ENCODE results near the gene APLF. TPM values are rescaled to one million over a fixed set of nuclear protein-coding genes. Genes with fewer than 3 reads are reported as not detected.
A peak's percentile ranks its signal among the peaks of the same experiment; 100 is the strongest.

APLF gene
- total and polyA plus RNA-seq, 10 of the 15 experiments (the other 5 are each of a cell fraction or from before 2014, with no cell fraction given): 0.66 to 2.8 (median 1.8) TPM

DNA sequence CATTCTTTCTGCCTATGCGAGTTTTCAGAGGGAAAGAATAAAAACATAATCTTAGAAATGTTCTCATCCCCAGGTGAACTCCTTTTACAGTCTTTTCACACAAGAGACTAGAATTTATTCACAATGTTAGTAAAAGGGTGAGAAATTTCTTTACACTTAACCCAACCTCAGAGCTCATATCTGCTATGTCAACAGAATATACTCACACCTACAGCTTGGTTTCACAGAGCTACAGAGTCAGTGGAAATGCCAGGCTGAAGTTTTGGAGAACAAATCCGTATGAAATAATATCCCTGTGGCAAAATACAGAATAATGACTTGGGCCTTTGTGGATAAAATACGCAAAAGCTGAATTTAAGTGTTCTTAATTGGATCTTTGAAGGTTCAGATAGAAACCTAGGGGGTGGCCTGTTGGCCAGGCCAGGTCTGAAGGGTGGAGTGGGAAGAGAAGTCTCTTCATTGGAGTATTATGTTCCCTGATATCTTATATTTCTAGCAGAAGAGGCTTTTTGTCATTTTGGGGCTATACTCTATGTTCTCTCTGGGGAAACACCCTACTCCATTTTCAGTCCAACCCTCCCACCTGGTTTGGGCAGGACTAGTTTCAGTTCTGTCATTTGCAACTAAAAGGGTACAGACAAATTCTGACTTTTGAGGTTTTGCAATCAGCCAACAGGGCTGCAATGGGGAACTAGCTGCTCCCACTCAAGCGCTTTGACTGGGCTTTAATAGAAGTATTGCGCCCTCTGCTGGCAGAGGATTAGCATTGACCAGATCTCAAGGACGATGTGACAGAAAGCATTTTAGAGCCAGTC is 26.0 kb upstream of the APLF start (continued):
- TF ChIP-seq MTA3 (IDR thresholded peaks at IDR 0.05; ENCODE audit: borderline replicate concordance, low read length) (peak; percentile 86; the same call in 1 of the 2 replicates), ASH2L (IDR thresholded peaks at IDR 0.05; ENCODE audit: borderline replicate concordance, low read depth) (no peak), RBBP5 (conservative IDR thresholded peaks at IDR 0.05) (no peak), ZNF274 (IDR thresholded peaks at IDR 0.05; ENCODE audit: insufficient read depth, insufficient read length) (no peak), YY1 (IDR thresholded peaks at IDR 0.05; ENCODE audit: low read depth, low read length) (peak; percentile 89), RELA (IDR thresholded peaks at IDR 0.05; ENCODE audit: borderline replicate concordance, partially characterized antibody) (peak; percentile 89), HDGF (IDR thresholded peaks at IDR 0.05) (0 out of 2 replicates have a peak, but pooled peaks have one; percentile 36), BRCA1 (IDR thresholded peaks at IDR 0.05; ENCODE audit: low read depth, low read length) (no peak), TCF12 (IDR thresholded peaks at IDR 0.05; ENCODE audit: low read depth, low read length) (peak; percentile 86), KAT2A (conservative IDR thresholded peaks at IDR 0.05; ENCODE audit: control insufficient read depth, low read depth, low read length) (no peak), SIN3A (IDR thresholded peaks at IDR 0.05; ENCODE audit: low read depth, low read length) (0 out of 2 replicates have a peak, but pooled peaks have one; percentile 54), CEBPB (IDR thresholded peaks at IDR 0.05; ENCODE audit: borderline replicate concordance in 1 of 2, low read depth in 2 of 2, low read length in 2 of 2) (peak in 1 of 2 experiments; percentile 73; a peak in 2 of 4 replicates), NBN (IDR thresholded peaks at IDR 0.05) (peak; percentile 93), FOXK2 (IDR thresholded peaks at IDR 0.05) (no peak), POU2F2 (IDR thresholded peaks at IDR 0.05; ENCODE audit: borderline replicate concordance, low read depth, low read length) (peak; percentile 88; the same call in 2 of the 3 replicates)
- TF ChIP-seq, protein P1, sequence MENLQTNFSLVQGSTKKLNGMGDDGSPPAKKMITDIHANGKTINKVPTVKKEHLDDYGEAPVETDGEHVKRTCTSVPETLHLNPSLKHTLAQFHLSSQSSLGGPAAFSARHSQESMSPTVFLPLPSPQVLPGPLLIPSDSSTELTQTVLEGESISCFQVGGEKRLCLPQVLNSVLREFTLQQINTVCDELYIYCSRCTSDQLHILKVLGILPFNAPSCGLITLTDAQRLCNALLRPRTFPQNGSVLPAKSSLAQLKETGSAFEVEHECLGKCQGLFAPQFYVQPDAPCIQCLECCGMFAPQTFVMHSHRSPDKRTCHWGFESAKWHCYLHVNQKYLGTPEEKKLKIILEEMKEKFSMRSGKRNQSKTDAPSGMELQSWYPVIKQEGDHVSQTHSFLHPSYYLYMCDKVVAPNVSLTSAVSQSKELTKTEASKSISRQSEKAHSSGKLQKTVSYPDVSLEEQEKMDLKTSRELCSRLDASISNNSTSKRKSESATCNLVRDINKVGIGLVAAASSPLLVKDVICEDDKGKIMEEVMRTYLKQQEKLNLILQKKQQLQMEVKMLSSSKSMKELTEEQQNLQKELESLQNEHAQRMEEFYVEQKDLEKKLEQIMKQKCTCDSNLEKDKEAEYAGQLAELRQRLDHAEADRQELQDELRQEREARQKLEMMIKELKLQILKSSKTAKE (IDR thresholded peaks at IDR 0.05; ENCODE audit: low read depth, poor library complexity, severe bottlenecking): peak; percentile 97
- TF ChIP-seq, protein P2, sequence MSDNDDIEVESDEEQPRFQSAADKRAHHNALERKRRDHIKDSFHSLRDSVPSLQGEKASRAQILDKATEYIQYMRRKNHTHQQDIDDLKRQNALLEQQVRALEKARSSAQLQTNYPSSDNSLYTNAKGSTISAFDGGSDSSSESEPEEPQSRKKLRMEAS (IDR thresholded peaks at IDR 0.05; ENCODE audit: low read depth, low read length): no peak
- TF ChIP-seq, protein P3, sequence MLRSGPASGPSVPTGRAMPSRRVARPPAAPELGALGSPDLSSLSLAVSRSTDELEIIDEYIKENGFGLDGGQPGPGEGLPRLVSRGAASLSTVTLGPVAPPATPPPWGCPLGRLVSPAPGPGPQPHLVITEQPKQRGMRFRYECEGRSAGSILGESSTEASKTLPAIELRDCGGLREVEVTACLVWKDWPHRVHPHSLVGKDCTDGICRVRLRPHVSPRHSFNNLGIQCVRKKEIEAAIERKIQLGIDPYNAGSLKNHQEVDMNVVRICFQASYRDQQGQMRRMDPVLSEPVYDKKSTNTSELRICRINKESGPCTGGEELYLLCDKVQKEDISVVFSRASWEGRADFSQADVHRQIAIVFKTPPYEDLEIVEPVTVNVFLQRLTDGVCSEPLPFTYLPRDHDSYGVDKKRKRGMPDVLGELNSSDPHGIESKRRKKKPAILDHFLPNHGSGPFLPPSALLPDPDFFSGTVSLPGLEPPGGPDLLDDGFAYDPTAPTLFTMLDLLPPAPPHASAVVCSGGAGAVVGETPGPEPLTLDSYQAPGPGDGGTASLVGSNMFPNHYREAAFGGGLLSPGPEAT (IDR thresholded peaks at IDR 0.05; ENCODE audit: low read depth): peak; percentile 91
- TF ChIP-seq, protein P4, sequence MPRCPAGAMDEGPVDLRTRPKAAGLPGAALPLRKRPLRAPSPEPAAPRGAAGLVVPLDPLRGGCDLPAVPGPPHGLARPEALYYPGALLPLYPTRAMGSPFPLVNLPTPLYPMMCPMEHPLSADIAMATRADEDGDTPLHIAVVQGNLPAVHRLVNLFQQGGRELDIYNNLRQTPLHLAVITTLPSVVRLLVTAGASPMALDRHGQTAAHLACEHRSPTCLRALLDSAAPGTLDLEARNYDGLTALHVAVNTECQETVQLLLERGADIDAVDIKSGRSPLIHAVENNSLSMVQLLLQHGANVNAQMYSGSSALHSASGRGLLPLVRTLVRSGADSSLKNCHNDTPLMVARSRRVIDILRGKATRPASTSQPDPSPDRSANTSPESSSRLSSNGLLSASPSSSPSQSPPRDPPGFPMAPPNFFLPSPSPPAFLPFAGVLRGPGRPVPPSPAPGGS (IDR thresholded peaks at IDR 0.05; ENCODE audit: borderline replicate concordance, insufficient read depth, low read depth, low read length, poor library complexity, severe bottlenecking): peak; percentile 86
- TF ChIP-seq, protein P5, sequence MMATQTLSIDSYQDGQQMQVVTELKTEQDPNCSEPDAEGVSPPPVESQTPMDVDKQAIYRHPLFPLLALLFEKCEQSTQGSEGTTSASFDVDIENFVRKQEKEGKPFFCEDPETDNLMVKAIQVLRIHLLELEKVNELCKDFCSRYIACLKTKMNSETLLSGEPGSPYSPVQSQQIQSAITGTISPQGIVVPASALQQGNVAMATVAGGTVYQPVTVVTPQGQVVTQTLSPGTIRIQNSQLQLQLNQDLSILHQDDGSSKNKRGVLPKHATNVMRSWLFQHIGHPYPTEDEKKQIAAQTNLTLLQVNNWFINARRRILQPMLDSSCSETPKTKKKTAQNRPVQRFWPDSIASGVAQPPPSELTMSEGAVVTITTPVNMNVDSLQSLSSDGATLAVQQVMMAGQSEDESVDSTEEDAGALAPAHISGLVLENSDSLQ (IDR thresholded peaks at IDR 0.05): peak; percentile 53; the same call in 1 of the 2 replicates
- TF ChIP-seq, protein P6, sequence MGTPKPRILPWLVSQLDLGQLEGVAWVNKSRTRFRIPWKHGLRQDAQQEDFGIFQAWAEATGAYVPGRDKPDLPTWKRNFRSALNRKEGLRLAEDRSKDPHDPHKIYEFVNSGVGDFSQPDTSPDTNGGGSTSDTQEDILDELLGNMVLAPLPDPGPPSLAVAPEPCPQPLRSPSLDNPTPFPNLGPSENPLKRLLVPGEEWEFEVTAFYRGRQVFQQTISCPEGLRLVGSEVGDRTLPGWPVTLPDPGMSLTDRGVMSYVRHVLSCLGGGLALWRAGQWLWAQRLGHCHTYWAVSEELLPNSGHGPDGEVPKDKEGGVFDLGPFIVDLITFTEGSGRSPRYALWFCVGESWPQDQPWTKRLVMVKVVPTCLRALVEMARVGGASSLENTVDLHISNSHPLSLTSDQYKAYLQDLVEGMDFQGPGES (IDR thresholded peaks at IDR 0.05): no peak

Data from GM12878 (cell line).